GM12872 (cell line): ENCODE data around the gene RAPGEF2.

Experiments
- TF ChIP-seq, protein P1 (sequence below): IDR thresholded peaks from 3 replicates; pipeline ENCODE4 v1.5.1; 2011; ENCODE audit warnings: low read depth, mild to moderate bottlenecking, low read length, moderate library complexity; ENCODE audit not compliant: insufficient read depth

RAPGEF2 gene

DNA sequence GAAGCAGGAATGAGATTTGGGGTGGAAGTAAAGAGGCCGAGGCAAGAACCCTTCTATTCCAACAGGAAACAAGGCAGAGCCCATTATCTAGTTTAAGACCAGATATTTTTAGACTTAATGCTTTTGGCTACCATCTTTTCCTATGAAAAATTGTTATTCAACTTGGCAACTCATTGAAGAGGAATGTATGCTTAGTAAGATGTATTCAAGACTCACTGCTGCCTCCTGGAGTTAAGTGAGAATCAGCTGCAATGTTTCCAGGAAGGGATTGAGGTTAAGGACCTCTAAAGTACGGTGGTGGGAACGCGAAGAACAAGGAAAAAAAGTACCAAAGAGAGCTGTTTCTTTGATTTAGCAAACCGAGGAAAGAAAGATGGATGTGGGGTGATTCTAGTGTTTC is 89.1 kb downstream of the RAPGEF2 start:
- TF ChIP-seq, protein P1, sequence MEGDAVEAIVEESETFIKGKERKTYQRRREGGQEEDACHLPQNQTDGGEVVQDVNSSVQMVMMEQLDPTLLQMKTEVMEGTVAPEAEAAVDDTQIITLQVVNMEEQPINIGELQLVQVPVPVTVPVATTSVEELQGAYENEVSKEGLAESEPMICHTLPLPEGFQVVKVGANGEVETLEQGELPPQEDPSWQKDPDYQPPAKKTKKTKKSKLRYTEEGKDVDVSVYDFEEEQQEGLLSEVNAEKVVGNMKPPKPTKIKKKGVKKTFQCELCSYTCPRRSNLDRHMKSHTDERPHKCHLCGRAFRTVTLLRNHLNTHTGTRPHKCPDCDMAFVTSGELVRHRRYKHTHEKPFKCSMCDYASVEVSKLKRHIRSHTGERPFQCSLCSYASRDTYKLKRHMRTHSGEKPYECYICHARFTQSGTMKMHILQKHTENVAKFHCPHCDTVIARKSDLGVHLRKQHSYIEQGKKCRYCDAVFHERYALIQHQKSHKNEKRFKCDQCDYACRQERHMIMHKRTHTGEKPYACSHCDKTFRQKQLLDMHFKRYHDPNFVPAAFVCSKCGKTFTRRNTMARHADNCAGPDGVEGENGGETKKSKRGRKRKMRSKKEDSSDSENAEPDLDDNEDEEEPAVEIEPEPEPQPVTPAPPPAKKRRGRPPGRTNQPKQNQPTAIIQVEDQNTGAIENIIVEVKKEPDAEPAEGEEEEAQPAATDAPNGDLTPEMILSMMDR, result peak; percentile 41; the same call in 2 of the 3 replicates

DNA sequence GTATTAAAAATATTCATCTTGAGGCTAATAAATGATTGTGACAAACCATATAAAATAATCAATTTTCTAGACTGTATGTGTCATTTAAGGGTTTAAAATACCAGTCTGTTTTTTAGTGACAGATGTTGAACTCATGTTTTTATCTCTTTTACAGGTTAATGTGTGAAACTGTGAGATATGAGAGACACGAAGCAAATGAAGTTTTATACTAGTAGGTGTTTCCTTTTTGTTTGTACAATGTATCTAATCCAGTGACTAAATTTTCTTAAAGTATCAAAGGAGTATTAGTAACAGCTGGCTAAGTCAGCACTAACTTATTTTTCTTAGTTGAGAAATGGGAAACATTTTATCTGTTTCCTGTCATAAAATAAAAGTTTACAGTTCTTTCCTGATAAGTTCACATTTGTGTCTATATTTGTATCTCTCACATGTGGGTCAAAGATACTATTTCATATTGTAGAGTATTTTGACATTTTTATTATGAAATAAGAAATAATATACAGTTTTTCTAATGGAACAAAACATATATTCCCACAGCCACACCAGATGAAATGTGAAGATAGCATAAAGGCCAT is 90.3 kb downstream of the RAPGEF2 start:
- TF ChIP-seq, protein P1, result no peak

DNA sequence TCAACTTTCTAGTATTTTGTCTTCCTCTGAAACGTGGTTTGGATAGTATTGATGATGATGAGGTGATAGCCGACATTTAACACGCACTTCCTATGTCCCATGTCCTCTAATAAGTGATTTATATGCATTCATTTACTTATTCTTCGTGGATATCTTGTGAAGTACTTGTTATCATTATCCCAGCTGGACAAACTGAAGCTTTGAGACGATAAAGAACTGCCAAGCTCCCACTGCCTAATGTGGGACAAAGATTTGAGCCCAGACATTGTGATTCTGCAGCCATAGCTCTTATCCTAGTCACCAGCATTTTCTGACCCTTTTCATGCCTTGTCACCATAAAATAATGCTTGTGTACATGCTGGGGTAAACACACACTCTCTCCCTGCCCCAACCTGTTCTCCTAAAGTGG is 92.5 kb downstream of the RAPGEF2 start:
- TF ChIP-seq, protein P1, result no peak

DNA sequence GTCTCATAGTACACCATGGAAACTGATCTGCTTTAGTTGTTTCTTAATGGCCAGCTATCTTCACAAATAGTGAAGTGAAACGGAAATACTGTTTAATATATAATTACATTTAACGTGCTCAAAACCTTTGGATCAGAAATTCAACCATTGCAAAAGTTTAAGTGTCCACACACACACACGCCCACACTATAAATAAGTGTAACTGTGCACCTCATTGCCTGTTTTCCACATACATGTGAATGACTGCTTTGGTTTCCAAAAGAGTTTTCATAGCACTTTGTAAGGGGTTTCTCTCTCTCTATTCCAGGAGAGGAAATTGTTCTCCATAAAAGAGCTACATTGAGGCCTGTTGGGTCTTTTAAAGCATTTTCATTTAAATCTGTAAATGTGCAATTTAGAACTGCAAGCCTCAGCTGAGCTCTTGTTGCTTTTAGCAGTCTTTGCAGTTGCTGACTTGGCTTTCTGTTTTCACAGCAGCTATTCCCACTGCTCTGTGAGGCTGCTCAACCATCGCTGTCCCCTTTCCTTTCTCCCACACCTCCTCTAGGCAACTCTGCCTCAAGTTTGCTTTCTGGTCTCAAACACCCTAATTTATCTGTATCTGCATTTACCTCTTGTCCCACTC is 94.5 kb downstream of the RAPGEF2 start:
- TF ChIP-seq, protein P1, result no peak

DNA sequence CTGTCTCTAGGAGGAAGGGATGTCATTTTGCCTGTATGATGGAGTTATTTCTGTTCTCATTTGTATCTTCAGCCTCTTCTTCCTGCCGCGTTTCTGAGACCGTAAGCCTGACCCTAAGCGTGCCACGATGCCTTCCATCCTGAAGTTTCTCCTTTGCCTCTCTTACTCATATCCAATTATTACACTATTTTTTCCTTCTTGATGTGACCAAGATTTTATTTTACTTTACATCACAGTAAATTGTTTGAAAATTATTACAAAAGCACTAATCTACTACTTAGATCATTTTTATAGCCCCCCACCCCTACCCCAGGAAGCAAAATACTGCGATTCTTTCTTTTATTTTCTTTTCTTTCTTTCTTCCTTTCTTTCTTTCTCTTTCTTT is 95.0 kb downstream of the RAPGEF2 start:
- TF ChIP-seq, protein P1, result no peak

DNA sequence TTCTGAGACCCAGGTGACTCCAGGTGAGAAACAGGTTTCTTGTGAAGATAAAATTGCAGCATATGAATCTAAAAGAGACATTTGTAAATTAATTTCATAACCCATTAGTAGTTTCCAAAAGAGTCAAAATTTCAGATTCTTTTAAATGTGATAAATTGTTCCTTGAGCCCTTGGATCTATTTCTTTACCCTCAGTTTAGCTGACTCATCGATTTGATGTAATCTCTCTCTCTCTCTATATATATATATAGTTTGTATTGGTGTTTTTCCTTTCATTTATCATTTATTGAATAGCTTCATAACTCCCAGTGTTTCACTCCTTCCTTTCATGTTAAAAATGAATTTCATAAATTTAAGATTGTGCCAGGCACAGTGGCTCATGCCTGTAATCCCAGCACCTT is 96.9 kb downstream of the RAPGEF2 start:
- TF ChIP-seq, protein P1, result no peak

DNA sequence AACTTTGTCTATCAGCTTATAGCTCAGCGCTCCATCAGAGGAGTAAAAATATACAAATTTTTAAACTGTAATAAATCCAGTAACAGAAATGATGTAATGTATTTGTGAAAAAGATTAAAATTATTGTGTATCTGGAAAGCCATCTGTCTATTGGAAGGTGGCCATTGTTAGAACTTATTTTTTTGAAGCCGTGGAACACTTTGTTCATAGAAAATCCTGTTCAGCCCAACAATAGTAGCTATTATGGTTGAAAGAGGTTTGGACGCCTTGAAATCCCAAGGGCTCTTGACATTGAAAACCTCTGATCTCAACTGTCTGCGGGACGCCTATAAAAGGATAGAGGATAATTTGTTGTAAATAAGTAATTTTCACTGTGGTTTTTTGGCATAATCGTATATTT is 98.3 kb downstream of the RAPGEF2 start:
- TF ChIP-seq, protein P1, result no peak

DNA sequence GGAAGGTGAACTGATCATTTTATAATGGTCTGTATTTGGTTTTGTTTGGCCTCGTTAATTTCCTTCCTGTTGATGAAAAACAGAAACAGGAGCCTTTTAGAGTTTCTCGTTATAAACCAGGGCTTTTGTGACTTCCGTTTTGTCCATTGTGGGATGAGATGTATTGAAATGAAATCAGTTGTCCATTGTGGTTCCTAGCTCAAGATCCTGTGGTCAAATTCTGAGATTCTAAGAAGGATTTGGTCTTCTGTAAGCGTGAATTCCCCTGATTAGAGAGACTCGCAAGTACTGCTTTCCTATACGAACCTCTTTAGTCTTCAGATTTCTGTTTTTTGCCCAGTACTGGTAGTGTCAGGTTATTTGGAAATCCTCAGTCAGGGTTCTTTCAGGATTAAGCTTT is 101.7 kb downstream of the RAPGEF2 start:
- TF ChIP-seq, protein P1, result no peak
